Globus pallidus (tissue), 1 donor: ENCODE results near the gene NHS.

Source experiments
- DNase-seq: peaks from one replicate; pipeline ENCODE4 v3.0.0-alpha.2; 2015; ENCODE audit warnings: low spot score

The NHS gene

DNA sequence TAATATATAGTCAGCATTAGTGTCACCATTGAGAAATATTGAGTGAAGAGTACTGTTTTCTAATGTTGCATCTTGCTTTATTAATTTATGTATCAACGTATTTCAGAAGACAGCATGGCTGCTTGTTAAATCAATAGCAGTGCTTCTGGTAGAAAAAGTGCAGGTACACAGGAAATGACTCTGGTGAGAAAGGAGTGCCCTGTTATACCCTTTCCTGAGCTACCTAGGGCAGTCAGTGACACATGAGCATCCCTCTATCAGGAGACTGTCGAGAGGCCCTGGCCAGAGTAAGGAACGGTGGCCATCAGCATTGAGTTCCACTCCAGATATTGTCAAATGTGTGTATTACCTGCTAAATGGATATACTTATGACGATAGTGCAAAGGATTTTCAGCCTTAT, 404.4 kb downstream of the NHS start:
- DNase-seq: no peak
